GM19099 (cell line): ENCODE measurements around the gene PTTG1IP.

ENCODE experiments used
- POLR2A ChIP-seq: IDR thresholded peaks from 3 replicates; pipeline ENCODE4 v1.6.1; 2011; ENCODE audit warnings: low read depth; ENCODE audit not compliant: insufficient read length; ENCODE audit errors: extremely low read depth

The PTTG1IP gene

DNA sequence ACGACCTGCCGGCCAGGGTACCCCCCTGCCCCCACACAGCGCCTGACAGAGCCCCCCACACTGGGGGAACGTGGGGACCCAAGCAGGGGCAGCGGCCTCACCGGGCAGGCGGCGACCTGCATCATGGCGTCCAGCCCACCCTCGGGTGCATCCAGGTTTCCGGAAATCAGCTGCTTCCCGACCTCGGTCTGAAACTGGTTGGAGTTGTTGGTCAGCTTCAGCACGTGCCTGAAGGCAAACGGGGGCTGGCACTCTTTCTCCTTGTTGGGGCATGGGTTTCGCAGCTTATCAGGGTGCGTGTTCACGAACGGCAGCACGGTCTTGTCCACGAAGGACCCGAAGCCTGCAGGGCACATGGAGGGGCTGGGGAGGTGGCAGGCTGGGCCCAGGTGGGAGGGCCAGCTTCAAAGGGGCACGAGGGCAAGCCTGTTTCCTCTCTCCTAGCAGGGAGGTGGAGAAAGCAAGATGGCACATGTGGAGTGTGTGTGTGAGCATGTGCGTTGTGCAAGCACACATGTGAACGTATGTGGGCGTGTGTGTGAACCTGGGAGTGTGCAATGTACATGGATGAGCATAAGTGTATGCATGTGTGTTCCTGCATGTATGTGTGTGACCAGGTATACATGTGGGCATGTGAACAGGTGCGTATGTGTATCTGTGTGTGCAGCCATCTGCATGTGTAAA lies 28.0 kb upstream of the PTTG1IP start:
- TF ChIP-seq POLR2A, result no peak

DNA sequence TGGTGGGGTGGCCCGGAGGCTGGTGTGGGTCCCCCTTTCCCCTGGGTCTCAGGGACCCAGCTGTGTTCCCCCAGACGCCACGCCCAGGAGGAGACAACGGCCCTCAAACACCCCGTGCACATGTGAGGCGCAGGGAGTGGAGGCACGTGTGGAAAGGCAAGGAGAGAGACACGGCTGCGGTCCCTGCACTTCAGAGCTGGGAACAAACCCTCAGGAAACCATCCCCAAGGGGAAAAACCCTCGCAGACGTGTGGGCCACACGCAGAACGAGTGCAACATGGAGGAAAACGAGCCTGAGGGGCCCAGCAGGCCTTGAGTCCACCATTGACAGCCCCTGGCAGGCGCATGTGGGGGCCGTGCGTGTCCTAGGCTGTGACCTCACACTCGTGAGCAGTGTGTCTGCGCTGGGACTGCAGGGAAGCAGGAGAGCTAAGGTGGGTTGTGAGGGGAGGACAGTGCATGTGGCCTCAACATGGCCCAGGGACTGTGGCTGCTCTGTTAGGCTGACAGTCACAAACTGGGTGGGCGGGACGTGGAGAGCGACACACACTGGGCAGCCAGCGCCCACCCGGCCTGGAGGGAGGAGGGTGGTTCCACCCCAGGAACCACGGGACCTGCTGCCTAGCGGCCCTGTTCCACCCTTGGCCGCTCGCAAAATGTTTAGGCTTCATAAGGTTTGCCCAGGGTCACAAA lies 27.2 kb upstream of the PTTG1IP start:
- no peak for TF ChIP-seq POLR2A

DNA sequence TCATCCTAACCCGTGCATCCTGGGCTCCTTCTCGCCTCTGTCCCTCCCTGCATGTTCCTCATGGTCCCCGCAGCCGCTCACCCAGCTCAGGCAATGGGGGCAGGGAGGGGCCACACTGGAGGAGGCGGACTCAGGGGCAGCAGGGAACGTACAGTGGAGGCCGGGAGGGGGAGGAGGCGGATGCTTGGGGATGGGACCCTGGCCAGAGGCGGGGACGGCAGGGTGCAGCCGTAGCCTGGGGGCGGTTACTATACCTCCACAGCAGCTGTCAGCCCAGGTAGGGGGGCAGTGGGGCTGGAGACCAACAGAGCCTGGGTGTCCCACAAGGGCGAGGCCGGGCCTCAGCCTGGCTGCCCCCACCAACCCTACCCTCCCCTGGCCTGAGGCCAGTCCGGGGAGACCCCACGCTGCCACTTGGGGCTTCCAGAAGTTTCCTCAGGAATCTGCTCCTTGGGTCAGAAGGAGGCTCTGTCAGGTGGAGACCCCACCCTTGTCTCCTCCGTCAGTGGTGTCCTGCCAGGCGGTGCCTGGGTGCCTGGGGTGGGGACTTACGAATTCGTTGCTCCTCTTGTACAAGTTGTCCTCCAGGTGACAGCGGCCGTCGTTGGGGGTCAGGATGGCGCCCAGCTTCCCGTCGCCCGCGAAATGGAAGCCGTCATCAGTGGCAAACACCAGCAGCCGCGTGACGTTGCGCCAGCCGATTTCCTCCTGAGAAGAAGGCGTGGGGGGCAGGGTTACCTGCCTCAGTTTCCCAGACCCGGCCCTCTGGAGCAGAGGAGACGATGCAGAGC lies 26.5 kb upstream of the PTTG1IP start:
- no peak for TF ChIP-seq POLR2A

DNA sequence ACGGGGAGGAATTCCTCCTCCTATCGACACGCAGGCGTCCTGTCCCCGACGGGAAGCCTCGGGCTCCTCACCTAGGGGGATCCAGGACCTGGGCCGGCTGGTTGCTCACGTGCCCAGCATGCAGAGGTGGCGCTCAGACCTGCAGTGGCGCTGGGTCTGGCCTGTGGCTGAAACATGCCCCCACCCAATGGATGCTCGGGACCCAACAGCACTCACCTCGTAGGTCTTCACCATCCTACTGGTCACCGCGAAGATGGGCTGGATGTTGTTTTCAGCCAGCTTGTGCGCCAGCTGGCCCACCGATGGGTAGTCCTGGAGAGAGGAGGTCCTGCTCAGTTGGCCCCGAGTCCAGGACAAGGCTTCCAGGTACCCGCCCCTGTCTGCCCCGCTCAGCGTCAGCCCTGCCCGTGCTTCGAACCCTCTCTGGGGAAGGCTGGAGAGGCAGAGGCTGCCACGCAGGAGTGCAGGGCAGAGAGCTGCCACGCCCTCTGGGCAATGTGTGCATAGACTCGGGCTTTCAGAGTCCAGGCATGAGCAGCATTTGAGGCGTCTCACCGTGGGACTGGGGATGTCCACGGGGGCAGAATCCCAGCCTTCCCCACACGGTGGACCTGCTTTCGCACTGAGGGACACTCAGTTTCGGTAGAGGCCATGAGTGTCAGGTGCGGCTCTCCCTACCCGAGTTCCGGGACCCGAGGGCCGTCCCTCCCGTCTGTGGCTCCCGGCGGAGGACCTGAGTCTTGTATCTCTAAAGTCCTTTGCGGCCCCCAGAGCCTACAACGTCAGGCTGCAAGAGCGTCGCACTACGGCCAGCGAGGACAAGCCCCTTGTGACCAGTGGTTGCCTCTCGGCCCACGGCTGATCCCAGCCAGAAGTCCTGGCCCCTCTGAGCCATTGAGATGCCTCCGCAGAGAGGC lies 25.6 kb upstream of the PTTG1IP start:
- TF ChIP-seq POLR2A, result no peak

DNA sequence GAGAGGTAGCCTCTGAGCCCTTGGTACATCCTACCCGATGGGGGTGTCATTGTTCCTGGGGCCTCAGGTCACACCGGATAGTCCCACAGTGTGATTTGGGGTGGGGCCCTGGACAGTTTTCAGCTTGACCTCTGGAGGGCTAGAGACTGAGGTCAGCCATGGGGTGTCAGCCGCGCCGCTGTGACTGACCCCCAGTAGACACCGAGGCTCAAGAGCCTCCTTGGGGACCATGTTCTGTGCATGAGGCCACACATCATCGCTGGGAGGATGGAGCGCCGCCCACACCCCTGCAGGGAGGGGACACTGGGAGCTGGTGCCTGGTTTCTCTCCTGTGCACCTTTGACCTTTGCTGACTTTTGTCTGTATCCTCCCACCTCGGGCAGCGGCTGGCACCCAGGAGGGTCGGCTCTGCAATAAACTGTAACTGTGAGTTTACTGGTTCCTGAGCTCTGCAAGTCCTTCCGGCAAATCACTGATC lies 24.6 kb upstream of the PTTG1IP start:
- no peak for TF ChIP-seq POLR2A

DNA sequence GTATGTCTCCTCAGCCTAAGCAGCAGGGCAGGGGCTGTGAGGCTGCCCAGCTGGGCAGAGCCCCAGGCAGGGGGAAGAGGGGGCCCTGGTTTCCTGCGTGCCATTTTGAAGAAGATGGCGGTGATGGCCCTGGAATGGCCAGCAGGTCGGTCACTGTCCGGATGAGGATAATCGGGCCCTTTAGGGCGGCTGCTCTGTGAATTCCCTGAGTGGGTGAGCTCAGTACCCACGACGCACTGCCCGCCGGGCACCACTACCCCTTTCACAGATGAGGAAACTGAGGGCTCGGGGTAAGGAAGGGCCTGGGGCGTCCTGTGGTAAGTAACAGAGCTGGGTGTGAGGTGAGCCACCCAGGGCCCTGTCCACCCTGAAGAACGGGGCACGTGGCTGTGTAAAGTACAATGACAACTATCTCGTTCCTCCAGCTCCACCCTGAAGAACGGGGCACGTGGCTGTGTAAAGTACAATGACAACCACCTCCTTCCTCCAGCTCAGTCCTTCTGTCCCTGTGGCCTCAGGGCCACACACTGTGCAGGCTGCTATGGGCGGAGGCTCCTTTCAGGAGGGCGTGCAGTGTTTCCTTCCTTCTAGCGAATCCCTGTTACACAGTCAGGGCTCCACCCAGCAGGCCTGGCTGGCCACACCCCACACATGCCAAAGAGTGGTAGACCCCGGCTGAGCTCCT lies 24.0 kb upstream of the PTTG1IP start:
- no peak for TF ChIP-seq POLR2A

DNA sequence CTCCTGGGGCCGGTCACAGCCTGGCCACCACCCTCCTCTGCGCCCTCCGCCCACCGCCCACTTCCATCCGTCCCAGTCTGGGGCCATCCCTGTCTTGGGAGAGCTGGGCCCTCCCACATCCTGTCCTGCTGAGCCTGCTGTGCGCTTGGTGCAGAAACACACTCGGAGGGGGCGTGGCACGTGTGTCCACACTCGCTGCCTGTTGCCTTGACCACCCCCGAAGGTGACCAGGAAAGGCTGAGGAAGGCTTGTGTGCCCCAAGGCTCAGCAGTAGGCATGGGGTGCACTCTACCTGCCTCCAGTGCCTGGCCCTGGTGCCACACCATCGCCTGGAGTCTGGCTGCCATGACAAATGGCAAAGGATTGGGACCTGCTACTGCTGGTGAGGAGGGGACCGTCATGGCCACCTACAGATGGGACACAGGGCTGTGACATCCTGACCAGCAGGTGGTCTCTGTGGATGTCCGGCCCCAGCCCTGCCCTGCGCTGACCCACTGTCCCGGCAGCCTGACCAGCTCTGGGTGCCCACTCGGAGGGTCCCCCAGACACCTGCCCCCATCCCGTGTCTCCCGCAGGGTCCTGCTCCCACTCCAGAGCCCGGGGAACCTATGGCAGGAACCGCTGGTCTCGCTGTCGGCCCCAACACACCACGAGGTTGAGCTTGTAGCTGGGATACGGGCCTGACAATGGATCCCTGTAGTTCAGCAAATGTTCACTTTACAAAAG lies 23.2 kb upstream of the PTTG1IP start:
- no peak for TF ChIP-seq POLR2A

DNA sequence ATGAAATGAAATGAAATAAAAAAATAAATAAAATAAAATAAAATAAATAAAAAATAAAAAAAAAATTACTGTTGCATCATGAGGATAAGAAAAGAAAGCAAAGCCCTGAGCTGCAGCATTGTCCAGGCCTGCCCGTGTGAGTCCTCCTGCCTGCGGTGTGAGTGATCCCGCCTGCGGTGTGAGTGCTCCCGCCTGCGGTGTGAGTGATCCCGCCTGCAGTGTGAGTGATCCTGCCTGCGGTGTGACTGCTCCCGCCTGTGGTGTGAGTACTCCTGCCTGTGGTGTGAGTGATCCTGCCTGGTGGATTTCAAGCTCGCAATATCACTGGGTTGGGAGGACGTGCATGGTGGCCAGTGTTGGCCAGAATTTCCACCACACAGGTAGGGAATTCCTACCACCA lies 22.4 kb upstream of the PTTG1IP start:
- TF ChIP-seq POLR2A, result no peak

DNA sequence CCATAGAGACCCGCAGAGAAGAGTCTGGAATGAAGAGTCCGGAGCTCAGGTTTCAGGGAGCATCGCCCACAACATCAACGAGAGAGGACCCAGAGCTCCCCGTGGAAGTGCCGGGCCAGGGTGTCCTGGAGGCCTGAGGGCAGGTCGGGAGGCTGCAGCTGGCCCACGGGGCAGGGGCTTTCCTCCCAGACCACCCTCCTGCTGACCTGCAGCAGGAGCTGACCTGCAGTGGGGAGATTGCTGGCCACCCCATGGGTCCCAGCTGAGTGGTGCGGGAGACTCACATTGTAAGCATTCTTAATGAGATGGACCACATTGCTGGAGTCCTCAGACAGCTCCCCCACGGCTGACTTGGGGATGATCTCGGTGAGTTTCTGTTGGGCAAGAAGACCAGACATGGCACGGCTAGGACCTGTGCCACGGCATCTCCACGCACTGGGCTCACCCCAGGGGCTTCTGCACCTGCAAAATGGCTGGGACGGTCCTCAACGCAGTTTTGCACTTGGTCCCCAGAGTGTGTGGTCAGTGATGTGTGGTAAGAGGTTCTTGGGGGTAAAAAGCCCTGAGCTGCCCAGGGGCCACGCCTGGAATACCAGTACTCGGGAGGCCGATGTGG lies 21.3 kb upstream of the PTTG1IP start:
- no peak for TF ChIP-seq POLR2A

DNA sequence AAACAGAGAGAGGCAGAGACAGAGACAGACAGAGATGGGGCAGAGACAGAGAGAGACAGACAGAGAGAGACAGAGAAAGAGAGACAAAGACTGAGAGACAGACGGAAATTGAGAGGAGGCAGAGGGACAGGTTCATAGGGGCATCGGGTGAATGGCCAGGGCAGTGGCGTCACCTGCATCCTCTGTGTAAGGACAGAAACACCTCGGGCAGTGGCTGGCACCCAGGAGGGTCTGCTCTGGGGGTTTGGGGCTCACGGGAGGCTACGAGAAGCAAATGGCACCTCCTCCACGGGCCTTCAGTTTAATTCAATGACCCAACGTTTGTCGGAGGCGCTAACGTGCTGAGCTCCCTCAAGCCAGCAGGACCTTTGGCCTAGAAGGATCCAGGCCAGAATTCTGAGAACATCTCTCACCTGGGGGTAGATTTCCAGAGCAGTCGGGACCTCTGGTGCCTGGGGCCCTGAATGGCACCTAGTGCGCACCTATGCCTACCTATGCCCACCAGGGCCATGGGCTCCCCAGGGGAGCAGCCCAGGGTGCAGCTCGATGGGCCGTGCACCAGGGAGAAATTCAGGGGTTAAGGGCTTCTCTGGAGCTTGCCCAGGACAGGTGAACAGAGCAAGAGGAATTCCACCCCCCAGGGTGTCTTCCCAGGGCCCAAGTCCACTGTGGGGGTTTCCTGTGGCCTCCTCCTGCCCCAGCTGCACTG lies 20.6 kb upstream of the PTTG1IP start:
- TF ChIP-seq POLR2A, result no peak

DNA sequence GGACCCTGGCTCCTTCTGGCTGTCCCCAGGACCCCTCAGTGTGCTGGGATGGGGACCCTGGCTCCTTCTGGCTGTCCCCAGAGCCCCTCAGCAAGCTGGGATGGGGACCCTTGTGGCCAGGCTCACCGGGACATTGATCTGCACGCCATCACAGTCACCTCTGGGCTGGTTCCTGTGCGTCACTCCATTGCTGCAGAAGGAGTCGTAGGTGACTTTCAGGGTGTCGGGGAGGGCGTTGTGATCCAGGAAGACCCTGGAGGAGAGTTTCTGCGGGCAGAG lies 19.7 kb upstream of the PTTG1IP start:
- no peak for TF ChIP-seq POLR2A

DNA sequence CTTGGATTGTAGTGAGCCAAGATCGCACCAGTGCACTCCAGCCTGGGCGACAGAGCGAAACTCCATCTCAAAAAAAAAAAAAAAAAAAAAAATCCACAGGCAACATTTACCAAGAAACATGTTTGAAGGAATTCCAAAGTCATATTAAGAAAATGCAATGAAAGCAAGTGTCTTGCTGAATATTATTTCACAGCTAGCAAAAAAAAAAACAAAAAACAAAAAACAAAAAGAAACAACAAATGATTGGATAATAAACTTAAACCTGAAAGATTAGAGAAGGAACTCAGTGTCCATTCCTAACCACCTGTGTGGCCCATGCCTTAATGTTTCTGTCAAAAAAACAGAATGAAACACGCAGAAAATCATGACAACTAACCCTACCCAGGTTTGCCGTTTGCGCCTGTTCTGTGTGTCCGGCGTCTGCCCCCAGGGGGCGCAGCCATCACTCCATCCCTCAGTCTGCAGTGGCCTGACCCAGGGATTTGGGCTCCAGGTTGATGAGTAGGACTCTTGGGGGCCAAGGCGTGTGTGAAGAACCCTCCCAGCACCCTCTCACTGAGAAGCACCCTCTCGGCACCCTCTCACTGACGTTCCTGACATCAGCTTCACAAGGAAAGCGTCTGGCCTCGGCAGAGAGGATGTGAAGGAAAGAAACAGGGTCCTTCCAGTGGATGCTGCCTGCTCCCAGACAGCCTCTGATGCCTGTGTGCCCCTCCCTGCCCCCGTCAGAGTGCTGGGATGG lies 19.2 kb upstream of the PTTG1IP start:
- no peak for TF ChIP-seq POLR2A
